Mesodermal cell (in vitro differentiated cells): ENCODE results near the gene TNFRSF8.
"Not testable (repeated sequence)": the region's sequence is repeated elsewhere in the genome, so short reads cannot be mapped to it uniquely, and the experiment has no call there.

Experiments used
- H3K27ac ChIP-seq: 2 replicates; pipeline ENCODE4 v1.7.0; 2013; ENCODE audit warnings: mild to moderate bottlenecking, low read depth, low read length, moderate library complexity; ENCODE audit not compliant: severe bottlenecking
- H3K36me3 ChIP-seq: 2 replicates; pipeline ENCODE4 v1.7.1; 2013; ENCODE audit warnings: mild to moderate bottlenecking, low read length, moderate library complexity; ENCODE audit not compliant: control insufficient read depth, insufficient read depth
- H3K4me1 ChIP-seq: one replicate; pipeline ENCODE4 v1.7.1; 2013; ENCODE audit warnings: mild to moderate bottlenecking, low read length; ENCODE audit not compliant: insufficient read depth, control insufficient read depth, poor library complexity, severe bottlenecking
- H3K4me3 ChIP-seq: 2 replicates; pipeline ENCODE4 v1.7.0; 2013; ENCODE audit warnings: low read length, control low read depth, mild to moderate bottlenecking; ENCODE audit not compliant: insufficient read depth, poor library complexity, severe bottlenecking; ENCODE audit errors: extremely low read depth
- H3K9me3 ChIP-seq: 2 replicates; pipeline ENCODE4 v1.7.1; 2013; ENCODE audit warnings: mild to moderate bottlenecking, low read length, moderate library complexity; ENCODE audit not compliant: control insufficient read depth
- WGBS, 2 experiments: methylation state at CpG; one replicate each; pipeline ENCODE4 v1.1.5; 2013; ENCODE audit warnings: missing lambda C conversion rate in 2 of 2; ENCODE audit not compliant: insufficient coverage in 2 of 2; 5-methylcytosine and 5-hydroxymethylcytosine counted together

TNFRSF8 gene

GRCh38 chr1:12039164-12039525 lies 24.0 kb upstream of the TNFRSF8 start:
- H3K27ac ChIP-seq = no peak overlapping the region
- H3K4me3 ChIP-seq = no peak overlapping the region
- no peaks in the 10 kb centered on the region for H3K36me3 ChIP-seq
- peaks cover 7% of the 10 kb centered on the region for H3K4me1 ChIP-seq
- no peaks in the 10 kb centered on the region for H3K9me3 ChIP-seq
- 71% methylated on average over 1 of the region's 2 CpGs; no CpG with 5 or more reads in 1 of the 2 experiments for WGBS, 2 experiments

DNA sequence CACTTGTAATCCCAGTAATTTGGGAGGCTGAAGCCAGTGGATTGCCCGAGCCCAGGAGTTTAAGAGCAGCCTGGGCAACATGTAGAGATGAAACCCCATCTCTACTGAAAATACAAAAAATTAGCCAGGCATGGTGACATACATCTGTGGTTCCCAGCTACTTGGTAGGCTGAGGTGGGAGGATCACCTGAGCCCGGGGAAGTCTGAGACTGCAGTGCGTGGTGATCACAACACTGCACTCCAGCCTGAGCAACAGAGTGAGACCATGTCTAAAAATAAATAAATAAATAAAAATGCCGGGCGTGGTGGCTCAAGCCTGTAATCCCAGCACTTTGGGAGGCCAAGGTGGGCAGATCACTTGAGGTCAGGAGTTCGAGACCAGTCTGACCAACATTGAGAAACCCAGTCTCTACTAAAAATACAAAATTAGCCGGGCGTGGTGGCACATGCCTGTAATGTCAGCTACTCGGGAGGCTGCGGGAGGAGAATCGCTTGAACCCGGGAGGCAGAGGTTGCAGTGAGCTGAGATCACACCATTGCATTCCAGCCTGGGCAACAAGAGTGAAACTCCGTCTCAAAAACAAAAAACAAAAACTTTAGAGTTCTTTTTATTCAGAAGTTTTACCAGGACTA lies 23.2 kb upstream of the TNFRSF8 start:
- H3K36me3 ChIP-seq, H3K4me3 ChIP-seq, H3K27ac ChIP-seq, H3K9me3 ChIP-seq, H3K4me1 ChIP-seq: not testable (repeated sequence)
- WGBS, 2 experiments = 92 to 96% methylated on average over 10 to 11 of the region's 13 CpGs

DNA sequence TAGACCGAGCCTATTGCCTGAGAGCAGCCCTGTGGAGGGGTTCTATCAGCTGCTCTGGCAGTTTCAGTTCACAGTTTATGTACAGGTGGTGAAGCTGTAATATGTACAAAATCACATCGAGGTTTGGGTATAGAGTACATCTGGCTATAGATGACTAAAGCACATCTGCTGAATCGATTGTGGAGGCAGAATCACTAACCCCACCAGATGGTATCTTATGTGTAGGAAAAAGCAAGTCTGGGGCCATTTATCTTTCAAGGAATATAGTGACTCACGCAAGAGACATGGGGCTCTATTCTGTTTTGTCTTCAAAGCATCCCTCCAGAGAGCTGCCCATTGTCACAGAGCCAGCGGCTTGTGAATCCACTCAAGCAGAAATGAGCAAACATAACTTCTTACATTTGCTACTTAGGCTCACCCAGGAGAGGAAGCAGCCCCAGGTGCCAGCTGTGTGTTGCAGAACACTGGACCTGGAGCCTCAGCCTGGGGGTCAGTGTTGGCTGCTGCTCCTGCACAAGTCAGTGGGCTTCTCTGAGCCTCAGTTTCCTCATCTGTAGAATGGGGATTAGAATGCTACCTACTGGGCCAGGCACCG lies 22.5 kb upstream of the TNFRSF8 start:
- no peak overlapping the region for H3K4me3 ChIP-seq
- no peak overlapping the region for H3K27ac ChIP-seq
- 89 to 94% methylated on average over 3 to 4 of the region's 6 CpGs for WGBS, 2 experiments
- peaks cover 7% of the 10 kb centered on the region for H3K4me1 ChIP-seq
- H3K9me3 ChIP-seq = no peaks in the 10 kb centered on the region
- no peaks in the 10 kb centered on the region for H3K36me3 ChIP-seq

DNA sequence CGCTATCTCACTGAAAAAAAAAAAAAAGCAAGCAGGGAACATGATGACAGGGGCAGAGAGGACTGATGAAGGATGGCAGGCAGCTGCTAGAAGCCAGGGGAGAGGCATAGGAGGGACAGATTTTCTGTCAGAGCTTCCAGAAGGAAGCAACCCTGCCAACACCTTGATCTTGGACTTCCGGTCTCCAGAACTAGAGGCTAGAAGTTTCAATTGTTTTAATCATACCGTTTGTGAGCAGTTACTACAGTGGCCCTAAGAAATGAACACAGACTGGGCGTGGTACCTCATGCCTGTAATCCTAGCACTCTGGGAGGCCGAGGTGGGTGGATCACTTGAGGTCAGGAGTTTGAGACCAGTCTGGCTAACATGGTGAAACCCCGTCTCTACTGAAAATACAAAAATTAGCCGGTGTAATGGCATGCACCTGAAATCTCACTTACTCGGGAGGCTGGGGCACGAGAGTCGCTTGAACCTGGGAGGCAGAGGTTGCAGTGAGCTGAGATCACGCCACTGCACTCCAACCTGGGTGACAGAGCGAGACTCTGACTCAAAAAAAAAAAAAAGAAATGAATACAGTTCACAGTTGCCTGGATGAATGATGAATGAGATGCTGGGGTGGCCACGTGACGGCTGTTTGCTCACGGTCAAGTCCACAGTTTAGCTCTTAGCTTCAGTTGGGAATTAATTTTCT lies 18.8 kb upstream of the TNFRSF8 start:
- H3K36me3 ChIP-seq, H3K4me3 ChIP-seq, H3K9me3 ChIP-seq, H3K4me1 ChIP-seq, H3K27ac ChIP-seq: not testable (repeated sequence)
- 94 to 97% methylated on average over 13 to 15 of the region's 15 CpGs for WGBS, 2 experiments

- Histone ChIP-seq H3K36me3 (no peaks in the 10 kb centered on the region), H3K9me3 (no peaks in the 10 kb centered on the region), H3K4me3 (no peak overlapping the region), H3K27ac (no peak overlapping the region), H3K4me1 (no peaks in the 10 kb centered on the region)
- 93 to 100% methylated on average over 3 to 5 of the region's 6 CpGs for WGBS, 2 experiments
Measured at GRCh38 chr1:12046749-12047119, 16.4 kb upstream of the TNFRSF8 start.

- no peaks in the 10 kb centered on the region for H3K36me3 ChIP-seq
- no peak overlapping the region for H3K4me3 ChIP-seq
- no peak overlapping the region for H3K27ac ChIP-seq
- peaks cover 4% of the 10 kb centered on the region for H3K4me1 ChIP-seq
- 85 to 94% methylated on average over 8 to 12 of the region's 18 CpGs for WGBS, 2 experiments
- H3K9me3 ChIP-seq = no peaks in the 10 kb centered on the region
Measured at GRCh38 chr1:12047120-12047876, 15.8 kb upstream of the TNFRSF8 start.

DNA sequence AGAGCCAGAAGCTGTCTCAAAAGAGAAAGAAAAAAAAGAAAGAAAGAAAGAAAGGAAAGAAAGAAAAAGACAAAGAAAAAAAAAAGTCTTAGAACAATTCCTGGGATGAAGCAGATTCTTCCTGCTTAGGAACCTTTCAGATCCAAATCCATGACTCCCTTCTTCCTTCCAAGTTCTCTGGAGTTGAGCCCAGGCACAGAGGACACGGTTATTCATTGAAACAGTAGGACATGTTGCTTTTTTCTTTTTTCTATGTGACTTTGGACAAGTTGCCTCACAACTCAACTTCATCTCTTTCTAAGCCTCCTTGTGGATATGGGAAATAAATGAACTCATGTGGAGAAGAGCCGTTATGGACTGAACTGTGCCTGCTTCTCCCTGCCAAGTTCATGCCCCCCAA lies 14.7 kb upstream of the TNFRSF8 start:
- no peak overlapping the region for H3K4me3 ChIP-seq
- H3K4me1 ChIP-seq = peaks cover 9% of the 10 kb centered on the region
- no peak overlapping the region for H3K27ac ChIP-seq
- H3K9me3 ChIP-seq = no peaks in the 10 kb centered on the region
- H3K36me3 ChIP-seq = no peaks in the 10 kb centered on the region
- WGBS, 2 experiments = no CpG with 5 or more reads among the region's 2 CpGs

DNA sequence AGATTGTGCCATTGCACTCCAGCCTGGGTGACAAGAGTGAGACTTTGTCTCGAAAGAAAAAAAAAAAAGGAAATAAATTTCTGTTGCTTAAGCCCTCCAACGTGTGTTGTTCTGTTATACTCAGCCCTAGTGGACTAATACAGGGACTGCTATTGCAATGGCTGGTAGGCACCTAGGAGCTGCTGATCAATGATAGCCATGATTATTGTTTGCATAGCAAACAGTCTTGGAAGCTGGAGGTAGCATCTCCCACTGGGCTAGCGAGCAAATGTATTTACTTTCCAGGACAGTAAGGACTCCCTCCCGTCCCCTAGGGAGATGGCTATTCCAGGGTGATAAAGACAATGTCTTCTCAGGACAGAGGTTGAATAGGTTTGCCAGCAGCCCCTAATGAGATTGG lies 13.5 kb upstream of the TNFRSF8 start:
- Histone ChIP-seq H3K4me1 (peaks cover 15% of the 10 kb centered on the region), H3K4me3 (no peak overlapping the region), H3K27ac (no peak overlapping the region), H3K9me3 (no peaks in the 10 kb centered on the region), H3K36me3 (no peaks in the 10 kb centered on the region)
- 65 to 75% methylated on average over 2 to 4 of the region's 4 CpGs for WGBS, 2 experiments

- H3K4me3 ChIP-seq = no peak overlapping the region
- H3K36me3 ChIP-seq = no peaks in the 10 kb centered on the region
- no peak overlapping the region for H3K27ac ChIP-seq
- 100% methylated on average over 1 of the region's 1 CpG; no CpG with 5 or more reads in 1 of the 2 experiments for WGBS, 2 experiments
- H3K4me1 ChIP-seq = peaks cover 16% of the 10 kb centered on the region
- no peaks in the 10 kb centered on the region for H3K9me3 ChIP-seq
Measured at GRCh38 chr1:12051361-12051760, 11.7 kb upstream of the TNFRSF8 start.

- WGBS, 2 experiments = 25 to 37% methylated on average over 9 of the region's 9 CpGs
- Histone ChIP-seq H3K27ac (no peak overlapping the region), H3K4me3 (no peak overlapping the region), H3K4me1 (peaks cover 16% of the 10 kb centered on the region), H3K9me3 (no peaks in the 10 kb centered on the region), H3K36me3 (no peaks in the 10 kb centered on the region)
Measured at GRCh38 chr1:12052008-12052573, 11.0 kb upstream of the TNFRSF8 start.
